HepG2 (cell line): ENCODE results near the gene OR52E1.

Source experiments
- EZH2 ChIP-seq: conservative IDR thresholded peaks from 2 replicates; pipeline ENCODE4 v1.6.1; 2012; ENCODE audit warnings: mild to moderate bottlenecking, low read depth, low read length, moderate library complexity
- GPN1 ChIP-seq: sonication (generic); formaldehyde crosslinking; IDR thresholded peaks from 2 replicates; pipeline ENCODE4 v1.5.1; 2020; ENCODE audit warnings: missing genetic modification reagents, borderline replicate concordance
- HNRNPK ChIP-seq: fragments of 200-400 bp; formaldehyde crosslinking; IDR thresholded peaks from 2 replicates; pipeline ENCODE4 v1.6.1; 2018; ENCODE audit warnings: low read length, low read depth, moderate library complexity, mild to moderate bottlenecking; ENCODE audit not compliant: poor library complexity, severe bottlenecking
- KAT2B ChIP-seq: fragments of 150-350 bp; IDR thresholded peaks from 2 replicates; pipeline ENCODE4 v1.6.1; 2014; ENCODE audit warnings: low read depth, low read length, borderline replicate concordance
- TP53 ChIP-seq: sonication (generic); formaldehyde crosslinking; conservative IDR thresholded peaks from 2 replicates; pipeline ENCODE4 v1.4.0; 2020; ENCODE audit warnings: missing genetic modification reagents
- XRCC5 ChIP-seq: fragments of 200-400 bp; formaldehyde crosslinking; optimal IDR thresholded peaks from 2 replicates; pipeline ENCODE3; 2017; ENCODE audit warnings: mild to moderate bottlenecking, low read length
- ZFY ChIP-seq: sonication (generic); formaldehyde crosslinking; IDR thresholded peaks from 2 replicates; pipeline ENCODE4 v1.4.0; 2020; ENCODE audit warnings: missing genetic modification reagents
- TF ChIP-seq, protein P1 (sequence below), 2 experiments: sonication (generic) in 1 of 2; formaldehyde crosslinking in 1 of 2; IDR thresholded peaks; 2 replicates each; pipeline versions ENCODE4 v1.6.1 to v1.9.0; 2014 to 2022; ENCODE audit warnings: antibody characterized with exemption in 1 of 2, borderline replicate concordance in 1 of 2, inconsistent platforms in 1 of 2, low read depth in 1 of 2, missing genetic modification reagents in 1 of 2
- TF ChIP-seq, protein P2 (sequence below): sonication (generic); formaldehyde crosslinking; IDR thresholded peaks from 2 replicates; pipeline ENCODE4 v1.4.0; 2020; ENCODE audit warnings: missing genetic modification reagents
- TF ChIP-seq, protein P3 (sequence below): sonication (generic); formaldehyde crosslinking; IDR thresholded peaks from 2 replicates; pipeline ENCODE4 v1.4.0; 2020; ENCODE audit warnings: missing genetic modification reagents

DNA sequence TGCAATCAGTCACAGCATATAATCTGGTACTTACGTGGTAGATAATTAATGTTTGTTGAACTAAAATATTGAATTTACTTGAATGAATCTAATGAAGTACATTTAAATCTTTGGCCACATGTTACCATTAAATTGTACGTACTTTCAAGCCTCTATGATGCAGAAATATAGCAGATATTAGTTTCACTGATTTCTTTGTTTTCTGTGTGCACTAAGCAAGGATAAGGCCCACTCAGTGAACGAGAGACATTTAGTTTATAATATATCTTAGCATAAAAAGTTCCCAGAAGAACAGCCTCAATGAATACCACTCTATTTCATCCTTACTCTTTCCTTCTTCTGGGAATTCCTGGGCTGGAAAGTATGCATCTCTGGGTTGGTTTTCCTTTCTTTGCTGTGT is at the start of gene OR52E1:
- TF ChIP-seq HNRNPK (no peak), EZH2 (no peak), XRCC5 (no peak), GPN1 (no peak), ZFY (no peak), TP53 (CRISPR knock-in tag) (no peak), KAT2B (no peak)
- TF ChIP-seq, protein P1, sequence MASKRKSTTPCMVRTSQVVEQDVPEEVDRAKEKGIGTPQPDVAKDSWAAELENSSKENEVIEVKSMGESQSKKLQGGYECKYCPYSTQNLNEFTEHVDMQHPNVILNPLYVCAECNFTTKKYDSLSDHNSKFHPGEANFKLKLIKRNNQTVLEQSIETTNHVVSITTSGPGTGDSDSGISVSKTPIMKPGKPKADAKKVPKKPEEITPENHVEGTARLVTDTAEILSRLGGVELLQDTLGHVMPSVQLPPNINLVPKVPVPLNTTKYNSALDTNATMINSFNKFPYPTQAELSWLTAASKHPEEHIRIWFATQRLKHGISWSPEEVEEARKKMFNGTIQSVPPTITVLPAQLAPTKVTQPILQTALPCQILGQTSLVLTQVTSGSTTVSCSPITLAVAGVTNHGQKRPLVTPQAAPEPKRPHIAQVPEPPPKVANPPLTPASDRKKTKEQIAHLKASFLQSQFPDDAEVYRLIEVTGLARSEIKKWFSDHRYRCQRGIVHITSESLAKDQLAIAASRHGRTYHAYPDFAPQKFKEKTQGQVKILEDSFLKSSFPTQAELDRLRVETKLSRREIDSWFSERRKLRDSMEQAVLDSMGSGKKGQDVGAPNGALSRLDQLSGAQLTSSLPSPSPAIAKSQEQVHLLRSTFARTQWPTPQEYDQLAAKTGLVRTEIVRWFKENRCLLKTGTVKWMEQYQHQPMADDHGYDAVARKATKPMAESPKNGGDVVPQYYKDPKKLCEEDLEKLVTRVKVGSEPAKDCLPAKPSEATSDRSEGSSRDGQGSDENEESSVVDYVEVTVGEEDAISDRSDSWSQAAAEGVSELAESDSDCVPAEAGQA (IDR thresholded peaks at IDR 0.05; ENCODE audit: low read depth) = no peak
- TF ChIP-seq, protein P1 (CRISPR knock-in tag; IDR thresholded peaks at IDR 0.05; ENCODE audit: borderline replicate concordance) = no peak
- TF ChIP-seq, protein P2, sequence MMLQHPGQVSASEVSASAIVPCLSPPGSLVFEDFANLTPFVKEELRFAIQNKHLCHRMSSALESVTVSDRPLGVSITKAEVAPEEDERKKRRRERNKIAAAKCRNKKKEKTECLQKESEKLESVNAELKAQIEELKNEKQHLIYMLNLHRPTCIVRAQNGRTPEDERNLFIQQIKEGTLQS (CRISPR knock-in tag) = no peak
- TF ChIP-seq, protein P3, sequence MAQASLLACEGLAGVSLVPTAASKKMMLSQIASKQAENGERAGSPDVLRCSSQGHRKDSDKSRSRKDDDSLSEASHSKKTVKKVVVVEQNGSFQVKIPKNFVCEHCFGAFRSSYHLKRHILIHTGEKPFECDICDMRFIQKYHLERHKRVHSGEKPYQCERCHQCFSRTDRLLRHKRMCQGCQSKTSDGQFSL (CRISPR knock-in tag) = no peak
